ENCODE data around the gene RAB40A.

The RAB40A gene

DNA sequence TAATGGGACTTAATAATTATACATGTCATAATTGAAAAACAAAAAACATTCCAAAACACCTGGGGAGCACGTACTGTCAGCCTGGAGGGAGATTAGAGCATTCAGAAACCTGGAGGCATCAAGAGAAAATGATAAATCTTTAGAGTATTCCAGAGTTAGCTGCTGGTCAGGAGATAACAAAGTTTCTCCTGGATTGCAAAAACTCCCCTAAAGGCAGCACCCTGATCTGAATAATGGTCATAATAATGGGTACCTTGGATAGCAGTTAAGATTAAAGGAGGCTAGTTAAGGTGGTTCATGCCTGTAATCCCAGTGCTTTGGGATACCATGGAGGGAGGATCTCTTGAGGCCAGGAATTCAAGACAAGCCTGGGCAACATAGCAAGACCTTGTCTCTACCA, 15.9 kb upstream of the RAB40A start:
- Histone ChIP-seq H3K27me3 (ENCODE audit: low read length) (no peaks in the 10 kb centered on the region), H3K79me2 (ENCODE audit: insufficient read depth, low read length) (no peaks in the 10 kb centered on the region), H3K36me3 (ENCODE audit: low read length) (no peaks in the 10 kb centered on the region), H3K4me3 (ENCODE audit: insufficient read depth, low read length, poor library complexity, severe bottlenecking) (no peak overlapping the region), H3K9me2 (replicated peaks; ENCODE audit: insufficient read depth, low read length) (no peaks in the 10 kb centered on the region), H3K9ac (ENCODE audit: low read length) (no peak overlapping the region), H3K27ac (ENCODE audit: low read depth, low read length) (no peak overlapping the region), H4K20me1 (ENCODE audit: low read depth, low read length) (no peaks in the 10 kb centered on the region), H2AFZ (ENCODE audit: low read depth, low read length, severe bottlenecking) (no peak overlapping the region), H3F3A (ENCODE audit: insufficient read depth) (no peaks in the 10 kb centered on the region), H3K9me3 (ENCODE audit: insufficient read depth, low read length) (no peaks in the 10 kb centered on the region), H3K4me2 (ENCODE audit: low read depth, low read length, poor library complexity, severe bottlenecking) (no peak overlapping the region)
- TF ChIP-seq, protein P1, sequence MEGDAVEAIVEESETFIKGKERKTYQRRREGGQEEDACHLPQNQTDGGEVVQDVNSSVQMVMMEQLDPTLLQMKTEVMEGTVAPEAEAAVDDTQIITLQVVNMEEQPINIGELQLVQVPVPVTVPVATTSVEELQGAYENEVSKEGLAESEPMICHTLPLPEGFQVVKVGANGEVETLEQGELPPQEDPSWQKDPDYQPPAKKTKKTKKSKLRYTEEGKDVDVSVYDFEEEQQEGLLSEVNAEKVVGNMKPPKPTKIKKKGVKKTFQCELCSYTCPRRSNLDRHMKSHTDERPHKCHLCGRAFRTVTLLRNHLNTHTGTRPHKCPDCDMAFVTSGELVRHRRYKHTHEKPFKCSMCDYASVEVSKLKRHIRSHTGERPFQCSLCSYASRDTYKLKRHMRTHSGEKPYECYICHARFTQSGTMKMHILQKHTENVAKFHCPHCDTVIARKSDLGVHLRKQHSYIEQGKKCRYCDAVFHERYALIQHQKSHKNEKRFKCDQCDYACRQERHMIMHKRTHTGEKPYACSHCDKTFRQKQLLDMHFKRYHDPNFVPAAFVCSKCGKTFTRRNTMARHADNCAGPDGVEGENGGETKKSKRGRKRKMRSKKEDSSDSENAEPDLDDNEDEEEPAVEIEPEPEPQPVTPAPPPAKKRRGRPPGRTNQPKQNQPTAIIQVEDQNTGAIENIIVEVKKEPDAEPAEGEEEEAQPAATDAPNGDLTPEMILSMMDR (IDR thresholded peaks at IDR 0.05; ENCODE audit: insufficient read depth, low read length, poor library complexity, severe bottlenecking), result no peak

- H3K36me3 ChIP-seq (ENCODE audit: low read length), result no peaks in the 10 kb centered on the region
- H2AFZ ChIP-seq (ENCODE audit: low read depth, low read length, severe bottlenecking), result no peak overlapping the region
- no peaks in the 10 kb centered on the region for H3K9me2 ChIP-seq (replicated peaks; ENCODE audit: insufficient read depth, low read length)
- H3K9ac ChIP-seq (ENCODE audit: low read length), result no peak overlapping the region
- H3K4me2 ChIP-seq (ENCODE audit: low read depth, low read length, poor library complexity, severe bottlenecking), result no peak overlapping the region
- H3K27me3 ChIP-seq (ENCODE audit: low read length), result no peaks in the 10 kb centered on the region
- no peaks in the 10 kb centered on the region for H4K20me1 ChIP-seq (ENCODE audit: low read depth, low read length)
- H3K79me2 ChIP-seq (ENCODE audit: insufficient read depth, low read length), result no peaks in the 10 kb centered on the region
- H3F3A ChIP-seq (ENCODE audit: insufficient read depth), result no peaks in the 10 kb centered on the region
- no peak overlapping the region for H3K4me3 ChIP-seq (ENCODE audit: insufficient read depth, low read length, poor library complexity, severe bottlenecking)
- H3K9me3 ChIP-seq (ENCODE audit: insufficient read depth, low read length), result no peaks in the 10 kb centered on the region
- TF ChIP-seq, protein P1 (IDR thresholded peaks at IDR 0.05; ENCODE audit: insufficient read depth, low read length, poor library complexity, severe bottlenecking), result no peak
- no peak for TF ChIP-seq EZH2phosphoT487 (conservative IDR thresholded peaks at IDR 0.05; ENCODE audit: low read length)
- no peak overlapping the region for H3K27ac ChIP-seq (ENCODE audit: low read depth, low read length)
These were observed 14.4 kb upstream of the RAB40A start for GRCh38 chrX:103533511-103534216.

GRCh38 chrX:103531002-103531401, 11.7 kb upstream of the RAB40A start:
- Histone ChIP-seq H3K9me2 (replicated peaks; ENCODE audit: insufficient read depth, low read length) (no peaks in the 10 kb centered on the region), H3K4me2 (ENCODE audit: low read depth, low read length, poor library complexity, severe bottlenecking) (no peak overlapping the region), H3K36me3 (ENCODE audit: low read length) (no peaks in the 10 kb centered on the region), H4K20me1 (ENCODE audit: low read depth, low read length) (no peaks in the 10 kb centered on the region), H2AFZ (ENCODE audit: low read depth, low read length, severe bottlenecking) (no peak overlapping the region), H3F3A (ENCODE audit: insufficient read depth) (no peaks in the 10 kb centered on the region), H3K9me3 (ENCODE audit: insufficient read depth, low read length) (no peaks in the 10 kb centered on the region), H3K27me3 (ENCODE audit: low read length) (no peaks in the 10 kb centered on the region), H3K27ac (ENCODE audit: low read depth, low read length) (no peak overlapping the region), H3K79me2 (ENCODE audit: insufficient read depth, low read length) (no peaks in the 10 kb centered on the region), H3K9ac (ENCODE audit: low read length) (no peak overlapping the region), H3K4me3 (ENCODE audit: insufficient read depth, low read length, poor library complexity, severe bottlenecking) (no peak overlapping the region)
- TF ChIP-seq, protein P1 (IDR thresholded peaks at IDR 0.05; ENCODE audit: insufficient read depth, low read length, poor library complexity, severe bottlenecking), result no peak
- TF ChIP-seq EZH2phosphoT487 (conservative IDR thresholded peaks at IDR 0.05; ENCODE audit: low read length), result no peak
